HG02763 (cell line): ENCODE results near the gene CSNK1E.

Experiments used
- ATAC-seq: cut with Tn5 transposase; IDR thresholded peaks from one replicate; pipeline ENCODE4 v1.9.1; 2021; ENCODE audit warnings: mild to moderate bottlenecking, moderate library complexity; ENCODE audit not compliant: unreplicated experiment

The CSNK1E gene

GRCh38 chr22:38282397-38282796 lies 34.8 kb downstream of the CSNK1E start:
- no peak for ATAC-seq

DNA sequence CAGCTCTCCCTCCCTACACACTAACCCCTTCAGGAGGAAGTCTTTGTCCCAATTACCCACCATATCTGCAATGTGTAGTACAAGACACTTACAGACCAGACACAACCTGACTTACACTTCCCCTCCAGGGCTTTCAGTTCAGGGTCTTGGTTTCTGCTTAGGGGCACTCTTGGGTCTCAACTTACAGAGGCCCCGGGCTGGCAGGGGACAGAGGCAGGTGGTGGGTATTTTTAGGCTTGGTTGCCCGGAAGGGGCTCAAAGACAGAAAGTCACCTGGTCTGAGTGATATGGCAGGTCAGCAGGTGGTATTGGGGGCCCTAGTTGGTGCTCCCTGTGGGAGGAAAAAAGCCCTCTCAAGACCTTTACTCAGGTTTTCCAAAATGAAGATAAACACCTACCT lies 41.1 kb downstream of the CSNK1E start:
- no peak for ATAC-seq

DNA sequence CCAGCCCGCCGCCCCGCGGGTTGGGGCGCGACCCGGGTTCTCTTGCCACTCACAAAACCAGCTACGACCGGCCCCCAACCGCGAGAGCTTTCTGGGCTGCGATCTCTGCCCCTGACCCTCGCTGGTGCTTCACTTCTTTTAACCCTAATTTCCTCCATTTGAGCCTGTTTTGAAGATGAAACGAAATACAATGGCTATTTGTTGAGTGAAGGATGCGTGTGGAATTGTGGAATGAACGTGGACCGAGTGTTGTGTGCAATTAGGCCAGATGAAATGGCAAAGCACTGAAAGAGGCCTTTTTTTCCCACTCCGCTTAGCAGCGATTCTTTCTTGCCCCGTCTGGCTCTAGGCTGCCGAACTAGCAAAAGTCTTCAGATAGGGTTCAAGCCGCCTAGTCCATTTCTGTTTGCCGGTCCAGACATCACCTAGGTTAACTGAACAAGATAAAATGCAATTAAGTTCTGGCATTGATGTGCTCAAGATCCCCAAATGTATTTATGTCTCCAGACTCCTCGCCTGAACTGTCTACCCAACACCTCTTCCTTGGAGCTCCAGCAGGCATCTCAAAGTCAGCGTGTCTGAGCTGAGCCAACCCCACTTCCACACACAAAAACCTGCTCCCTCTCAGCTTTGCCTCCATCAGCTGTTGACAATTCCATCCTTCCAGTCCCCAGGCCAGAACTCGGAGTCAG lies 44.0 kb downstream of the CSNK1E start:
- ATAC-seq, result no peak

GRCh38 chr22:38272373-38273134 lies 44.7 kb downstream of the CSNK1E start, which contains the start of gene TMEM184B:
TSS of gene TMEM184B (minus strand) at chr22:38273010. CDS start at chr22:38247961, 25,049 bp downstream.
- peak; percentile 81 for ATAC-seq

DNA sequence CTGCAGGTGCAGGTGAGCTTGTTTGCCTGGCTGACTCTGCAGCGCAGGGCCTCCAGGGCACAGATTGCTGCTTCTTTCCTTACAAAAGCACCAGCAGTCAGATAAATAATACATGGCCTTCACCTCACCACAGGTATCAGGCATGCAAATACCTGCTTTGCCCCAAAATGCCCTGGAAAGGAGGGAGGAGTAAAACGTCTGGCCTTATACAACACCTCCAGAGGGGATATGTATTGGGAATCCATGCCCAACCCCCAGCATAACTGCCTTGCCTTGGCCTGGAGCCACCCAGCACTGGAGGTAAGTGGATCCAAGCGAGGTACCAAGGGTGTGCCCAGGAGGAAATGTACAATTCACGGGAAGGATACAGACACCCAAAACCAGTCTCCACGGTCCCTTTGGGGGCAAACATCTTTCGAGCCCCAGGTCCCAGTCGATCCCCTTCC lies 45.3 kb downstream of the CSNK1E start:
- no peak for ATAC-seq

DNA sequence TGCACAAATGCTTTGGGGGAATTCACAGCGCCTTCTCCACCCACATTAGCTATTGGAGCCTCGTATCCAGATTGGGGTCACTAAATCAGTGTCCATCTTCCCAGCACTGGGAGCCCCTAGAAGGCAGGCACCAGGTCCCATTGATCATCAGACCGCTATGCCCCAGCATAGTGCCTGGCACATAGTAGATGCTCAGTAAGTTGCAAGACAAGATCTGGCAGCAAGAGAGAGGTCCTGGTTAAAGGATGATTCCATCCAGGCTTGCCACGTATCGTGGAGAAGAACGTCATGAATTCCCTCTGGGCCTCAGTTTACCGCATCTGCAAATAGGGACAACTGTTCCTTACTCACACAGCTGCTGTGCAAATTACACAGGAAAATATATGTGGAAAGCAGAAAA lies 46.1 kb downstream of the CSNK1E start:
- no peak for ATAC-seq

DNA sequence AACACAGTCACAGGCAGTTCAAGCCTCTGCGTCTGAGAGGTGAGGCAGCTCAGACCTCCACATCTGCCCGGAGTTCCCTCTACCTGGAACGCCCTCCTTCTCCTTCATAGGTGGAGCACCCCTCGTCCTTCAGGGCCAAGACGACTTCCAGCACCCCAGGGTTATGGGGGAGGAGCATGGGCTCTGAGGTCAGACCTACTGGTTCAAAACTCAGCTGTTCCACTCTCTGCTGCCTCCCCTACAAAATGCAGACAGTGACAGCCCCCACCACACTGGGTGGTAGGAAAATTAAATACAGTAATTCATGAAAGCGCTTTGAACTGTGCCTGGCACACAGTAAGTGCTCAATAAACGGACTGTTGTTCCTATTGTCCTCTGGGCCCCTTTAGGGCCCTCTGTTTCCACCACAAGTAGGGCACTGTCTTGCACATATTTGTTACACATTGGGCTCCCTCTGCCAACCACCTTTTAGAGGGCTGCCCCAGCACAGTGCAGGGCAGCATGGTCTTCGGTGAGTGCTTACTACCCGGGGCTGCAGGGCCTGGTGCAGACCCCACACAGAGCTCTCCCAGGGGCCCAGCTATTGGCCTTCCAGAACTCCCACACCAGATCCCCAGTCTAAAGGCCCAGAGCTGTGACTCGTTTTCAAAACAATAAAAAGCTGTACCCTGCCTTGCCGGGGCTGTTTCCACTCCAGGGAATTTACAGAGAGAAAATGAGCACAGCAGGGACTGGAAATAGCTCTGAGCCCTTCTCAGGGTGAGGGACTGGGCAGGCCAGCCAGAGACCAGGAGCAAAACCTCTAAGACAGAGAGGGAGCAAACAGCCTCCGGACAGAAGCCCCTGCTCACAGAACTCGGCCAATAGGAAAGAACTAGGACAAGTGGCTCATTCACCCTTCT lies 46.9 kb downstream of the CSNK1E start:
- no peak for ATAC-seq

DNA sequence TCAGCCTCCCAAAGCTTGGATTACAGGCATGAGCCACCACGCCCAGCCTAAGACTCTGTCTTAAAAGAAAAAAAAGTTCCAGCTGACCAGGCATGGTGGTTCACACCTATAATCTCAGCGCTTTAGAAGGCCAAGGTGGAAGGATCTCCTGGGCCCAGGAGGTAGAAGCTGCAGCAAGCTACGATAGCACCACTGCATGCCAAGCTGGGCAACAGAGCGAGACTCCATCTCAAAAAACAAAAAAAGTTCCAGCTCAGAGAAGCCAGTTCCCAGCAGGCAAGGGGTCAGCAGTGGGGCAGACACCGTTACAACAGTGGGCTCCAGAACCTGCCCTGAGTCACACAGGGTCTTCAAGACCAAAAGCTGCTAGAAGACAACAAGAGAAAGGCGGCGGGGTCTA lies 47.8 kb downstream of the CSNK1E start:
- no peak for ATAC-seq

DNA sequence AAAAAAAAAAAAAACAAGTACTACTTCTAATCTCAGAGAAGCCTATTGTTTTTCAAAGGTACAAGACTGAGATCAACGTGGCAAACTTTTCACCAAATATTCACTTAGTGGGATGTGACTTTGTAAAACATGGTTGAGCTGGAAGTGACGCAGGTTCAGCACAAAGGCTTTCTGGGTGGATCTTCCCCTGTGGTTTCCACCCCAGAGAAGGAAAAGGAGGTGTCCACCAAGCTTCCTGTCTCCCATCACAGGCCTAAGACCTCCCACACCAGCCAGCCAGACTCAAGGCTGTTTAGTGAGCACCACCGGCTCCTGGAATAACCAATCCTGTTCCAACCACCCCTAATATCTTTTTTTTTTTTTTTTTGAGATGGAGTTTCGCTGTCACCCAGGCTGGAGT lies 50.1 kb downstream of the CSNK1E start:
- ATAC-seq, result no peak

GRCh38 chr22:38266120-38266519 lies 51.1 kb downstream of the CSNK1E start:
- no peak for ATAC-seq

DNA sequence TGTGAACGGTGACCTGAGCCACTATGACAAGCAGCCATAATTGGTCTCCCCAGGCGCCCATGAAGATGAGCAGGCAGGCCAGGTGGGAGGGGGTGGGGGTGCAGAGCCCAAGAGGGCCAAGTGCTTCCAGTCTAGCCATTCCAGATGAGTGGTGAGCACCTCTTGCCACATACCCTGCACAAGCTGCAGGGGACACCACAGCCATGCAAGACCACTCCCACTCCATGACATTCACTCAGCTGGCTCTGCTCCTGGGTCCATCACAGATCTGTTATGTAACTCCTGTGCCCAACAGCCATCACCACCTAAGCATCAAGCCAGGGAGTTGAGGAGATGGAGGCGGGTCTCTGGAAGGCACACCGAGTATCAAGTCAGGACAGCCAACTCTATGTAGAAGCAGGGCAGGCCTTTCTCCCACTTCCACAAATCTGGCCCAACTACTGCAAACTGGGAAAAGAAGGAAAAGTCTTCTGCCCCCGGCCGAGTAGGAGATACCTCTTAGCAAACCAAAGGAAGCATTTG lies 52.9 kb downstream of the CSNK1E start:
- ATAC-seq, result no peak

DNA sequence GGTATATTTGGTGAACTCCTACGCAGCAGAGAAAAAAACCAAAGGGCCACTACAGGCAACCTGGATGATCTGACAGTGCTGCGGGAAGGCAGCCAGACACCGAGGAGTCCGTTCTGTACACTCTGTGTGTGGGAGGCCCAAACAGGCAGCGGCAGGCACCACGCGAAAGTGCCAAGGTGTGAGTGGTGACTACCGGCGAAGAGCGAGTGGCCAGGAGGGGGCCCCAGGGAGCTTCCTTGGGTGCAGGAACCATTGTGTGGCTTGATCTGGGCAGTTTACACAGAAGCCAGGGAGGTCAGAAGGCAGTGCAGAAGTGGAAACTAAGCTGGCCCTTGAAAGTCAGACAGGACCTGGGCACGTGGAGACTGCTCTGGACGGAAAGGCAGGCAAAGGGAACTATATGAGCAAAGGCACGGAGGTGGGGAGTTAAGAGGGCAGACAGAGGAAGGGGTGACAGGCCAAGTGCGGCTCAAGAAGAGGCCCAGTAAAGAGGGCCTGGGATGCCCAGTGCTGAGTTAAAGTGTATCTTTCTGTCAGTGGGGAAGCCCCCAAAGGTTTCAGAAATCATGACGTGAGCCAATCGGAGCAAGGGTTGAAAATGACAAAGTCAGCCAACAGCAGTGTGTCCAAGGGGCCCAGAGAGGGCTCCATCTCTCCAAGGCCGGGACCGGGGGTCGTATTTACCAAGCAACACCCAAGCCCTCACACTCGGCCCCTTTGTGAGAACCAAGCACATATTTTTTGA lies 55.0 kb downstream of the CSNK1E start:
- no peak for ATAC-seq

- ATAC-seq, result peak; percentile 17
Measured at GRCh38 chr22:38260761-38261681, 56.2 kb downstream of the CSNK1E start.

GRCh38 chr22:38259370-38259769 lies 57.9 kb downstream of the CSNK1E start:
- no peak for ATAC-seq

DNA sequence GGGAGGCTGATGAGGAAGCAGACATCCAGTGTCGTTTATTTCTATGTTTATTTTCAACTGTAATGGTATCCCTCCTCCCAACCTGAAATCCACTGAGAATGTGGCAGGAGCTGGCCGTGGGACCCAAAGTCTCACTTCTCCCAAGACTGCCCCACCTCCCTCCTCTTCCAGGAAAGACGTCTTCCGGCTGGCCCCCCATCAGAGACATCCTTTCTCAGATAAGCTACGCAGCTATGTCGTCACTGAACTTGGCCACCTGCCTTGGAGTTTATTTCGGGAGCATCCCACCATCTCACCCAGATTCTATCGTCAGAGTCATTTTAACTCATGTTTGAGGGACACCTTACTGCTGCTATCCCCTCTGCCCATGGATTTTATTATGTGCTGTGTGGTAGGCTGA lies 58.3 kb downstream of the CSNK1E start:
- ATAC-seq, result no peak

GRCh38 chr22:38257650-38258250 lies 59.5 kb downstream of the CSNK1E start:
- no peak for ATAC-seq

- no peak for ATAC-seq
Measured at GRCh38 chr22:38257181-38257580, 60.1 kb downstream of the CSNK1E start.

GRCh38 chr22:38255697-38256096 lies 61.5 kb downstream of the CSNK1E start:
- no peak for ATAC-seq

DNA sequence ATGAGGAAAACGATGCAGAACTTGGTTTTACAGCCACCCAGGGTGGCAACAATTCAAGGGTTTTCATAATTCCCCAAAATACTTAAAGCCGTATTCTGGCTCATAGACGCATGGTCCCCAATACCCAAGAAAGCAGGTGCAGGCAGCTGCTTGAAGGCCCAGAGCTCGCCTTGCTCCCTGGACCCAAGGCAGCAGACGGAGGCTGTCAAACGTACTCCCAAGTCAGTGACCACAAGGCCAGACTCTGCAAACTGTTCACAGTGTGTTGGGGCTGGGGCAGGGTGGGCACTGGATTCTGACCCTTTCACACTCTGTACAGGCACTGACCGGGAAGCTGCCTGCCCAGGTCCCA lies 65.9 kb downstream of the CSNK1E start:
- no peak for ATAC-seq
